Body of pancreas (tissue), 4 donors: Measurements from ENCODE around the gene CD44.

Experiments used
- CTCF ChIP-seq, 7 experiments: fragments of 450-650 bp in 4 of 7; fragments of 200-600 bp in 3 of 7; sonication (generic) in 3 of 7; IDR thresholded peaks; one replicate each; pipeline ENCODE4 v1.5.1; 2016 to 2019; ENCODE audit warnings: antibody characterized with exemption in 7 of 7
- POLR2A ChIP-seq, 3 donors: fragments of 450-650 bp; IDR thresholded peaks; one replicate each; pipeline ENCODE4 v1.6.1; 2016; ENCODE audit warnings: antibody characterized with exemption in 3 of 3, mild to moderate bottlenecking in 2 of 3

- TF ChIP-seq POLR2A (IDR thresholded peaks at IDR 0.05) (no peak), CTCF (IDR thresholded peaks at IDR 0.05) (no peak)
These were observed 5.3 kb upstream of the CD44 start for GRCh38 chr11:35133656-35134055.
